GM21515 (cell line): ENCODE measurements around the gene HSPA12B.

ENCODE experiments used
- ATAC-seq: cut with Tn5 transposase; IDR thresholded peaks from one replicate; pipeline ENCODE4 v1.9.1; 2021; ENCODE audit not compliant: unreplicated experiment

Gene HSPA12B

GRCh38 chr20:3763671-3764601 lies 31.5 kb downstream of the HSPA12B start:
- ATAC-seq, result no peak

DNA sequence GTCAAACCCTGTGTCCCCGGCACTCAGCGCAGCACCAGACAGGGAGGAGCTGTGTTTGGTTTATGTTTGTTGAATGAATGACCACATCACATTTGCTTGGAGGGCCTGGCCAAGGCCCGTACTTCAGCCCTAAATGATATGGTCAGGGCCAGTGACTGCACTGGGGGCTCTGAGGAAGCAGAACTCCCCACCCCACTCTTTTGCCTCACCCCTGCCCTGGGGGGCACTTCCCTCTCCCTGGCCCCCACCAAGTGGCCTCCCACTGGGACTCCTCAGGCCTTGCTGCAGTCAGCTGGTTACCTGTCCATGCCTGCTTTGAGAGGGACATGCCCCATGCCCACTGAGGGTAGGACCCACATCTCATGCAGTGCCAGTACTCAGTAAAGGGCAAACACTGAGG lies 32.2 kb downstream of the HSPA12B start:
- no peak for ATAC-seq

- ATAC-seq, result no peak
These were observed 32.8 kb downstream of the HSPA12B start for GRCh38 chr20:3765171-3765882.

DNA sequence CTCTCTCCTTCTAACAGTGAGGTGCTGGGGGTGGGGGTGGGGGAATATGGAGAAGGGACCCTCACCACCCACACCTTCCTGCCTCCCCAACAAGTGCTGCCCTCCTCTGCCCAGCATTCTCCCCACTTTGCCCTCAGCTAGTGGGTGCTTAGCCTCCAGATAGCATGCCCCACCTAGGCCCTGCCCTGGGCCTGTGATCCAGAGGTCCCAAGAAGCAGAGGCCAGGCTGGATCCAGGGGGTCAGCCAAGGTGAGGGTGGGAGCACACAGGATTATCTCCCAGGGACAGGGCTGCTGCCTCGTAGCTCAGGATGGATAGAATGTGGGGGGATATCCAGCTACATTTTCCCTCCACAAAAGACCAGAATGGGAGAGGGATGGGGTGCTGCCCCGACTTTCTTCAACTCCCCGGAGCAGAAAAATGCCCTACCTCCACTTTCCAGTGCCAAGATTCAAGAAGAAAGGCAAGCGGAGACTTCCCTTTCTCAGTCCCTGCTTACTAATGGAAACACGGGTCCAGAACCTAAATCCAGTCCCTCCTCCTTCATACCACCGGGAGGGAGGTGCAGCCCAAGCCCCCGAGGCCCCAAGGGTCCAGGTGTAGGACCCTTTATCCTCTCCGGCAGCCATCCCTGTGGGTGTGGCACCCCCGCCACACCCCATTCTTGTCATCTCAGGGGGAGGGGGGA lies 34.1 kb downstream of the HSPA12B start:
- ATAC-seq, result no peak

DNA sequence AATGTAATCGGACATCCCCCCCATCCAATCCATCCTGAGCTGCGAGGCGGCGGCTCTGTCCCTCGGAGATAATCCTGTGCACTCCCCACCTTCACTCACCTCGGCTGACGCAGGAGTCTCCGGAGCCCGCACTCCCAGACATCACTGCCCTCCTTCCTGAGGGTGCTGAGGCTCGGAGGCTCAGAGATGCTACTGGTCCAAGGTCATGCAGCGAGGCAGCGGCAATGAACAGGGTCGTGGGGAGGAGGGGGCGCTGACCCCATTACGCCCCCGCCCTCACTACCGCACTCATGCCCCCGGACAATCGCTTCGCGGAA lies 34.6 kb downstream of the HSPA12B start:
- ATAC-seq, result no peak

GRCh38 chr20:3767427-3768341 lies 35.2 kb downstream of the HSPA12B start, which contains the start of gene ADISSP:
Gene ADISSP (minus strand): TSS chr20:3767753. CDS start chr20:3760100, 7,653 bp downstream.
- ATAC-seq, result peak; percentile 94

DNA sequence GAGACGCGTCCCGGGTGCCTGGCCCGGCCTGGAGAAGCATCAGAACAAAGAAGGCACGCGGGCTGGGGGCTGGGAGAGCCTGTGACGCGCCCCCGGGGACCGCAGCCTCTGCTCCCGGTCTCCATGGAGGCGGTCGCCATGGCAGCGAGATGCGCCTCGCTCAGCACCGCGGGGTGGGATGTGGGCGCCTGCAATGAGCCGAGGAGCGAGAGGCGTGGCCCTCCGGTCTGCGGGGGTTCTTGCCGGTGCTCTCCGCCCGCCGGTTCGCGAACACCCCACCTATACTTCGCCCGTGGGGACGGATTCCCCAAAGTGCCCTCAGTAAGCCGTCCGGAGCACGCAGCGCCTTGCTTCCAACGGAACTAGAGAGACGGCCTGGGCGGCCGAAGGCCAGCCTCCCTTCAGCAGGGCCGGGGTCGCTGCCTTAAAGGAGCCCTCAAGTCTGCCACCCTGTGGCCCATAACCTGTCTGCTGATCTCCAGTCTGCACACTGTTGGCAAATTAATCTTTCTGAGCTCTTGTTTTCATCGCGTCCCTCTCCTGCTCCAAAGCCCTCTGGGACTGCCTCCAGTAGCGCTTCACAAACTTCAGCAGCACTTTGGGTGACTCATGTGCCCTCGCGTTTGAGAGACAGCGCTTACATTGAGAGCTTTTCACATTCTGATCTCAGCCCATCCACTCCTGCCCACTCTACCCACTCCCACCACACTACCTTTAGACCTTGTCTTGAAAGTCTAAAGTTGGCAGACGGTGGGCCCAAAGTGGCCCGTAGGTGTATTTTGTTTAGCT lies 36.1 kb downstream of the HSPA12B start:
- peak; percentile 33 for ATAC-seq

DNA sequence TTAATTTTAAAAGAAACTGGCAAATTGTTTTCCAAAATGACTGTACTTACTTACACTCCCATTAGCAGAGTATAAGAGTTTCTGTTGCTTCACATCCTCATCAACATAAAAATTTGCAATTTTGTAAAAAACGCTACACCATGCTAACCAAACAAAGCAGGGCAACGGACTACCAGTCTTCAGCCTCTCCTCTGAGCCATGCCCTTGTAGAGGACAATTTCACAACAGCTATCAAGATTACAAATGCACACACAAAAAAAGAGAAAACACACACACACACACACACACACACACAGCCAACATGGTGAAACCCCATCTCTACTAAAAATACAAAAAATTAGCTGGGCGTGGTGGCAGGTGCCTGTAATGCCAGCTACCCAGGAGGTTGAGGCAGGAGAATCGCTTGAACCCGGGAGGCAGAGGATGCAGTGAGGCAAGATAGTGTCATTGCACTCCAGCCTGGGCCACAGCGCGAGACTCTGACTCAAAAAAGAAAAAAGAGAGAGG lies 39.1 kb downstream of the HSPA12B start:
- ATAC-seq, result no peak

GRCh38 chr20:3775457-3776108 lies 43.1 kb downstream of the HSPA12B start:
- no peak for ATAC-seq

DNA sequence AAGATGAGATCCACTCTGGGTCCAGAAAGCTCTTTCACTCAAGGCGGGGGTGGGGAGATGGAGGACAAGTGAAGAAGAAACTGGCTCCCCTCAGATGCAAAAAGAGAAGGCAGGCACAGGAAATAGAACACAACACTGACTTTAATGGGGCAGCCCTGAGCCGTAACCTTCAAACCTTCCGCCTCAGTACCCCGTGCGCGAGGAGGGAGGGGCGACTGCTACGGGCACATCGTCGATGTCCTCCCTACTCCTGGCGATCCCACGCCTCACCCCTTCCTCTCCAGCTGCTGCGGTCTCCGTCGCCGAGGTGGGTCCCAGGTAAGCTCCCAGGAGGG lies 44.9 kb downstream of the HSPA12B start:
- no peak for ATAC-seq

GRCh38 chr20:3777716-3778629 lies 45.5 kb downstream of the HSPA12B start:
- ATAC-seq, result no peak

- ATAC-seq, result no peak
These were observed 46.5 kb downstream of the HSPA12B start for GRCh38 chr20:3778976-3779375.

- ATAC-seq, result peak; percentile 53
These were observed 48.8 kb downstream of the HSPA12B start, which contains the start of gene SPEF1 for GRCh38 chr20:3781153-3781910. Gene SPEF1 (minus strand): TSS chr20:3781448. CDS start chr20:3781287, 161 bp downstream.

- ATAC-seq, result no peak
These were observed 50.1 kb downstream of the HSPA12B start for GRCh38 chr20:3782597-3782996.

- ATAC-seq, result no peak
These were observed 50.6 kb downstream of the HSPA12B start for GRCh38 chr20:3783068-3783489.

DNA sequence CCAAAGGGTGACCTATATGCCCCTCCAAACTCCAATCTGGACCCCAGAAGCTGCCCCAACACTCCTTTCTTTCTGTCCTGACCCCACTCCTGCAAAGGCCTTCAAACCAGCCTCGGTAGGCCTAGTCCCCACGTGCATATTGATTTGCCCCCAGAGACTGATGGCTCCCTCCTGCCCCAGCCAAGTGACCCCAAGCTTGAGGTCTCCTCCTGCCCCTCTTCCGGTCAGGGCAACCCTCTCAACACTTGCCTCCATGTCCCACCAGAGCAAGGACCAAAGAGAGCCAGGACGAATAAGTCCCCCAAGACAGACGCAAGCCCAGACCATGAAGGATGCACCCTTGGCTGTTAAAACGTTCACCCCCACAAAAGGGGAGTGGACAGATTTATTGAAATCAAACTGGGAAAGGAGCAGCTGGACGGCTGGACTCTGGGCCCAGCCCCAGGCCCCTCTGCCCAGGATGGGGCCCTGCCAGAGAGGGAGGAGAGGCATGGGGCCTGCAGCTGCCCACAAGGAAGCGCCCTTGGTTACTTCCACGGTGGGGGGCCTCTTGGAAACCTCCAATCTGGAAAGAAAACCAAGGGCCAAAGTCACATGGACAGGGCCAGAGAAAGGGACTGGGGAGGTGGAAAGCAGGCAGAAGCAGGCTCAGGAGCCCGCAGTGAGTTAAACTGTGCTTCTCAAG lies 51.2 kb downstream of the HSPA12B start:
- no peak for ATAC-seq
